GM21390 (cell line): ENCODE data around the gene ELMOD3.
"Not testable (repeated sequence)": the region's sequence is repeated elsewhere in the genome, so short reads cannot be mapped to it uniquely, and the experiment has no call there.

Experiments
- ATAC-seq: cut with Tn5 transposase; IDR thresholded peaks from one replicate; pipeline ENCODE4 v1.9.1; 2021; ENCODE audit not compliant: unreplicated experiment

The ELMOD3 gene

GRCh38 chr2:85354286-85355072 is at the start of gene ELMOD3, which contains the start of gene RETSAT:
Gene ELMOD3, plus strand, starts transcription at chr2:85354769. Its CDS starts 2,430 bp downstream, at chr2:85357199.
Gene RETSAT, minus strand, starts transcription at chr2:85354528. Its CDS starts 21 bp downstream, at chr2:85354507.
- peak; percentile 97 for ATAC-seq

- no peak for ATAC-seq
Observed at GRCh38 chr2:85307527-85307897, 47.1 kb upstream of the ELMOD3 start.

- ATAC-seq, result no peak
Observed at GRCh38 chr2:85308201-85308600, 46.4 kb upstream of the ELMOD3 start.

GRCh38 chr2:85308896-85309555 is 45.5 kb upstream of the ELMOD3 start:
- ATAC-seq, result no peak

GRCh38 chr2:85309699-85310321 is 44.8 kb upstream of the ELMOD3 start:
- ATAC-seq, result peak; percentile 5

- ATAC-seq, result peak; percentile 55
Observed at GRCh38 chr2:85310330-85310729, 44.2 kb upstream of the ELMOD3 start.

- ATAC-seq, result no peak
Observed at GRCh38 chr2:85312404-85312803, 42.2 kb upstream of the ELMOD3 start.

GRCh38 chr2:85314884-85315242 is 39.7 kb upstream of the ELMOD3 start:
- no peak for ATAC-seq

- not testable (repeated sequence) for ATAC-seq
Observed at GRCh38 chr2:85315921-85316320, 38.6 kb upstream of the ELMOD3 start.

- no peak for ATAC-seq
Observed at GRCh38 chr2:85318222-85319074, 36.1 kb upstream of the ELMOD3 start.

GRCh38 chr2:85319796-85320195 is 34.8 kb upstream of the ELMOD3 start:
- no peak for ATAC-seq

- ATAC-seq, result no peak
Observed at GRCh38 chr2:85323351-85323987, 31.1 kb upstream of the ELMOD3 start.

- ATAC-seq, result not testable (repeated sequence)
Observed at GRCh38 chr2:85323988-85324367, 30.6 kb upstream of the ELMOD3 start.

GRCh38 chr2:85324639-85325465 is 29.7 kb upstream of the ELMOD3 start:
- ATAC-seq, result no peak

- no peak for ATAC-seq
Observed at GRCh38 chr2:85325466-85325811, 29.1 kb upstream of the ELMOD3 start.

GRCh38 chr2:85326406-85327159 is 28.0 kb upstream of the ELMOD3 start:
- ATAC-seq, result peak; percentile 36

- ATAC-seq, result peak; percentile 32
Observed at GRCh38 chr2:85327160-85327821, 27.3 kb upstream of the ELMOD3 start.

- peak; percentile 83 for ATAC-seq
Observed at GRCh38 chr2:85327822-85328617, 26.5 kb upstream of the ELMOD3 start, which contains the start of gene TGOLN2. Gene TGOLN2, minus strand, starts transcription at chr2:85327989. Its CDS starts 27 bp downstream, at chr2:85327962.
